DMS153 treated with DMSO at 0.1 percent for 48 hours (cell line): Measurements from ENCODE around the gene ECHS1.
A peak's percentile ranks its signal among the peaks of the same experiment; 100 is the strongest.
"Not testable (repeated sequence)": the region's sequence is repeated elsewhere in the genome, so short reads cannot be mapped to it uniquely, and the experiment has no call there.

Experiments
- DNase-seq: peaks from one replicate; lab custom pipeline; 2025; ENCODE audit not compliant: unreplicated experiment; lab: John Stamatoyannopoulos, UW

ECHS1 gene

DNA sequence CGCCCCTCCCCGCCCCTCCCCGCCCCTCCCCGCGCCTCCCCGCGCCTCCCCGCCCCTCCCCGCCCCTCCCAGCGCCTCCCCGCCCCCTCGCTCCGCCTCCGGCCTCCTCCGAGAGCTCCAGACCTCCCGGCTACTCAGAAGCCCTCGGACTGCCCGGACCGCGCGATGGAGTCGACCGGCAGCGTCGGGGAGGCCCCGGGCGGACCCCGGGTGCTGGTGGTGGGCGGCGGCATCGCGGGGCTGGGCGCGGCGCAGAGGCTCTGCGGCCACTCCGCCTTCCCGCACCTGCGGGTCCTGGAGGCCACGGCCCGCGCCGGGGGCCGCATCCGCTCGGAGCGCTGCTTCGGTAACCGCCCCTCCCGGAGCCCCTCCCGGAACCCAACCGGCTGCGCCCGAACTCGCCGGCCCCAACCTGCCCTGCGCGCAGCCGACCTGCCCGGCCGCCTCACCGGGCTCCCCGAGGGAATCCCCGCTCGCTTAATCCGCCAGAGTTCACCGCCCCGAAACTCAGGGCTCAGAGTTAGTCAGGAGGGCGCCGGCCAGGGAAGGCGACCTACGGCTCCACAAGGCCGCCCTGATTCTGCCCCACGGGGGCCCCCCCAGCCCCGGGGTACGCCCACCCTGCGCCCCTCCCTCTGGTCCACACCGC, 6.1 kb upstream of the ECHS1 start, which contains the start of gene PAOX:
Gene PAOX, plus strand, starts transcription at position 111 of the 649 bp plus-strand sequence. Its CDS starts 55 bp downstream, at position 166.
- peak; percentile 3 for DNase-seq

DNA sequence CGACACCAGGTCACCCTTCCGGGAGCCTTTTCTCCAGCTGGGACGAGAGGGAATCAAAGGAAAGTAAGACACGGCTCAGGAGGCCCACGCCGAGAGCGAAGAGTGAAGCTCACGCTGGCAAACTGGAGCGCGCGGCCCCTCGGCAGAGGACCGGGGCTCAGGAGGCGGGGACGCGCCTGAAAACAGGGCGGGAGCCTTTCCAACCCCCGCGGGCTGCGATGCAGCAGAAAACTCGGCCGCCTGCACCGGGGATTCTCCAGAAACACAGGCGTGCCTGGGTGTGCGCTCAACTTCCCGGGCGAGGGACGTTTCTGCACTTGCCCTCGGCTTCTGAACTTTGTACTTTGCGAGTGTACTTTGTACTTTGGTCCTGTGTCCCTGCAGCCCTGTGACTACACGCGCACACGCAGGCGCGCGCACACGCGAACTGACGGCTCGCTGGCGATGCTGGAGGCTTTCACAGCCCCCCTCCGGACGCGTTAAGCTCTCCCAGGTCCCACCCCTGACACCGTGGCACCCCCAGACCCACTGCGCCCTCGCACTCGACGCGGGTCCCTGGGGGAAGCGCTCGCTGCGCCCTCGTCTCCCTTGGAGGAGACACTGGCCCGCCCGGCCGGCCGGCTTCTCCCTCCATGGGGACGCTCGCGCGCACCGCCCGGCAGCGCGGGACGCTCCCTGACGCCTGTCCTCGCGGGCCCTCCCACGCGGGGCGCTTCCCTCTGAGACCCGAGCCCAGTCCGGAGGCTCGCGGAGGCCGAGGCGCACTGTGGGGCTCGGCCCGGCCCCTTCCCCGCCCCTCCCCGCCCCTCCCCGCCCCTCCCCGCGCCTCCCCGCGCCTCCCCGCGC, 5.3 kb upstream of the ECHS1 start:
- no peak for DNase-seq

GRCh38 chr10:133377818-133378250, 4.7 kb upstream of the ECHS1 start:
- no peak for DNase-seq

DNA sequence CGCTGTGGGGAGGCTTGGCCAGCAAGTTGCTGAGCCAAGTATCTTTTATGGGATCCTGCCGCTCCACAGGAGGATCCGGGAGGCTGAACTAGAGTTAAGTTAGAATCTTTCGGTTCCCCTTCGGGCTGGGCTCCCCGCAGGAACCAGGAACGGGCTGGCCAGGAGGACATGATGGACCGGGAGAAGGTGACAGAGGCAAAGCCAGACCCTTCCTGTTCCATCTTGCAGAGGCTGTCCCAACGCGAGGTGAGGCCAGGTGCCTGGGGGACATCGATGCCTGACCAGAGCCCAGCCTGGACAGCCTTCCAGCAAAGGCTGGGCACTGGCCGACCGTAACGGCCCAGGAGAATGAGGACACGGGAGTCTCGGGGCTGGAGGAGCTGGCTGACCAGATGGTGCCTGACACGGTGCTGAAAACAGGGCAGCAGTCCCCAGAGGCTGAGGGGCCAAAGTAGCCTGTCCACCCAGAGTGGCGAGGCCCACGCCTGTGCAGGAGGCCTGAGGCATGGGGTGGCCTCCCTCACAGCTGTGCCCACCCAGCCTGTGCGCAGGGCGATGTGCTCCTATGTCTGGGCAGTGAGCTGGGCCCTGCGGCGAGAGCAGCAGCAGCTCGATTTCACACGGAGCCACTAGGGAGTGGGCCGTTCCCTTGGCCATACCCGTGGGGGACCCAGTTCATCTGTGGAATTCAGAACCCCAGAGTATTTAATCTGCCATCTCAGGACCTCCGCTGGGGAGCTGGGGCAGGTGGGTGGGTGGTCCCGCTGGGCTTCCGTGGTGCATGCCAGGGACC, 4.1 kb upstream of the ECHS1 start:
- DNase-seq = no peak

- not testable (repeated sequence) for DNase-seq
Measured at GRCh38 chr10:133376183-133376582, 3.0 kb upstream of the ECHS1 start.

DNA sequence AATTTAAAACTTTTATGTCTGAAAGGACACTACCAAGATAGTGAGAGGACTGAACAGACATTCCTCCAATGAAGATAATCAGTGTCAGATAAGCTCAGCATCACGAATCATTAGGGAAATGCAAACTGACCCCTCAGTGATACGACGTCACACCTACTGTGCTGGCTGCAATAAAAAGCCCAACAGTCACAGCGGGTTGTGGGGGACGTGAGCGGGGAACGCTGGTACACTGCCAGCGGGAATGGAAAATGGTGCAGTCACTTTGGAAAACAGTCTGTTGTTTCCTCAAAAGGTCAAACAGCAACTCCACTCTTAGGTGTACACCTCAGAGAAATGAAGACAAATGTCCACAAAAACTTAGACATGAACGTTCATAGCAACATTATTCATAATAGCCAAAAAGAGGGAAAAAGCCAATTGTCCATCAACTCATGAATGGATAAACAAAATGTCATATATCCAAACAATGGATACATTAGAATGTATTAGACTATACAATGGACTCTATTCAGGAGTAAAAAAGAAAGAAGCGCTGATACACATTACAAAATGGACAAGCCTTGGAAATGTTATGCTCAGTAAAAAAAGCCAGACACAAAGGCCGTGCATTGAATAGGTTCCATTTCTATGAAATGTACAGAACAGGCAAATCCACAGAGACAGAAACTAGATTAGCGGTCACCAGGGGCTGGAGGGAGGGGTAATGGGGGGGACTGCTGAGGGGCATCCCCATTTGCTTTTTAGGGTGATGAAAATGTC, 2.4 kb upstream of the ECHS1 start:
- no peak for DNase-seq

GRCh38 chr10:133372507-133372906, 647 bp downstream of the ECHS1 start:
- no peak for DNase-seq

DNA sequence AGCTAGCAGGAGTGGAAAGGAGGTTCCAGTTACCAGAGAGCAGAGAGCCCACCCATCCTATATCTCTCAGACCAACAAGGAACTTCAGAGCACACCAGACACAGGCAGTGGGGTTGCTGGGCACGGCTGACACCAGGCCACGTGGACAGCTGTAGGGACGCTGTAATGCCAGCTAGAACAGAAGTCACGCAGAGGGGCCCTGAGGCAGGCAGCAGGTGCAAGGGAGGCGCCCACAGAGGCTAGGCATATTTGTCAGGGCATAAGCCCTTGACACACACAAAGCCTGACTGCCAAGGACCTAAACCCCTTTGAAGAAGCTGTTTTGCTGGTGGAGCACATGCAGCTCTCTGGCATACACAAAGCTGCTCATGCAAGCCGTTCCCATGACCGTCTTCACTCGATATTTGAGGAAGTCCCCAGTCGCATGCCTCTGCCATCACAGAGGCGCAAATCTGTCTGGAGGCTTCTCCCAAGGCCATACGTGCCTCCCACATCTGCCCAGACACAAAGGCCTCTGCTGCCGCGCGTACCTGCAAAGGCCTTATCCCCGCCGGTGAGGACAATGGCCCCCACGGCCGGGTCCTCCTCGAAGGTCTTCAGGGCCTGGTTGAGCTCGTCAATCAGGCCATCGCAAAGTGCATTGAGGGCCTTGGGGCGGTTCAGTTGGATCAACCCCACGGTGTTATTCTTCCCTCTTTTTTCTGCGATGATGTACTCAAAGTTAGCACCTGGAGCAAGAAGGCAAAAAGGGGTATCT, 2.9 kb downstream of the ECHS1 start:
- no peak for DNase-seq

DNA sequence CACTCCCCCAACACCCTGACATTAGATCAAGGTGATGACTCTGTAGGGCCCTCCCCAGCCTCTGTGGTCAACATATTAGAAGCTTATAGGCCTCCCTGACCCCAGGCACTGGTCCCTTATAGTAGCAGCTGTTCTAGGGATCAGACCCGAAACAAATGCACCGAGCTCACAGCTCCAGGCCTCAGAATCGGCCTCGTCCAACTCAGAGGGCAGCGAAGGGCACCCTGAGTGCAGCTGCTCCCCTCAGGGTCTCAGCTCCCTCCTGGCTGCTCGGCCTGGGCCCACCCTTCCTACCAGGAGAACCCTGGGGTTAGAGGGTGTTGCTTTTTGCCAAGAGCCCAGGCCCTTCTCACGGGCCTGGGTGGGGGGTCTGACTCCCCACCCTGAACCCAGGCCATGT, 5.0 kb downstream of the ECHS1 start:
- DNase-seq = no peak

- not testable (repeated sequence) for DNase-seq
Measured at GRCh38 chr10:133367461-133367860, 5.7 kb downstream of the ECHS1 start.

DNA sequence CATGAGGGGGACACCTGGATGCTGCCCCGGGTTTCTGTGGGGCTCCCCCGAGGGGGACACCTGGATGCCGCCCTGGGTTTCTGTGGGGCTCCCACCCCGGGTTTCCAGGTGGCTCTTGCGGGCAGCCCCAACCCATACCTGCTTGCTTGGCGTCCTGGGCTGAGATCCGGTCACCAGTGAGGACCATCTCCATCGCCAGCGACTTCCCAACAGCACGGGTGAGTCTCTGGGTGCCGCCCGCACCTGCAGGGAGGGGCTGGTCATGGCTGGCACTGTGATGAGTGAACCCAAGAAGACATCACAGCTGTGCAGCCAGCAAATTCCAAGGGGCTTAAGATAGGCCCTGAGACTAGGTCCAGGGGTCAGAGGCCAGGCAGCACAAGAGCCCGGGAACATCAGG, 6.4 kb downstream of the ECHS1 start:
- DNase-seq = no peak

GRCh38 chr10:133366130-133366478, 7.0 kb downstream of the ECHS1 start:
- no peak for DNase-seq

DNA sequence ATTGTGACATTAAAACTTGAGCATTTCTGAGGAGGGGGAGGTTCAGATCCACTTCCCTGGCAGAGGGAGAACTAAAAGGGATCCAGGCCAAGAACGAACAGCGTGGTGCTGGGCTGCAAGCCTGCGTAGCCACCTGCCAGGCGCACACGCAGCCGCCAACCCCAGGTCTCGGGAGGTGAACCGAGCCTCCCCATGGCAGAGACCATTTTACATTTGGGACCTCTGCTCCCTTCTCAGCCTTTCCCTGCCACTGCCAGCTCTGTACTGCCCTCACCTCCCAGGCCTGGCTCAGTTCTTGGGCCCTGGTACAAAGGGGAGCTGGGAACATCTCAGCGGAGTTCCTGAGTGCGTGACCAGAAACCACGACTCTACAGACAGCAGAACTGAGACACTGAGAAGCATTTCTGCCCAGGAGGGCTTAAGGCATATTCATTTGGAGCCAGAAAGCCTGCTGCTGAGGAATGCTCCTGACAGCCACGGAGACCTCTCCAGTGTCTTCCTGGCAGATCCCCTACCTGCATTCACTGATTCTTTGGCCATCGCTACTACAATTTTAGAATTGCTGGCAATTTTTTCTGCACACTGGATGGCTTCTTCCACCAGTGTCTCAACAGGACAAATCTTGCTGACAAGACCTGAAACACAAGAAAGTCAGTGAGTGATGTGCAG, 7.6 kb downstream of the ECHS1 start:
- DNase-seq = peak; percentile 59

GRCh38 chr10:133364645-133365431, 8.3 kb downstream of the ECHS1 start:
- DNase-seq = peak; percentile 84

DNA sequence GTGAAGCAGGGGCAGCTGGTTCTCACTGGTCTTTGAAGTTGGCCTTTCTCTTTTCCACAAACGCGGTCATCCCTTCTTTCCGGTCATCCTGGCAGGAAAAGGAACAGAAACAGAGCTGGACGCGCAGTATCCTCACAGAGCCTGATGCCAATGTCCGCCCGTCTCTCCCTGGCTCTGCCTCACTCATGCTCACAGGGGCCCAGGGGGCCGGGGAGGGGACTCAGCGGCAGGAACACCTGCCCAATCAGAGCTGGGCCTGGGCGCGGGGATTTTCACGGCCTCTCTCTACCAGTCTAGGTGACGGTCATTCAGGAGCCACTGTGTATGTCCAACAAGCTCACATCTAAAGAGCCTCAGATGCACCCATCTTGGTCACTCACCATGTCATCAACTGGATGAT, 10.3 kb downstream of the ECHS1 start:
- no peak for DNase-seq

GRCh38 chr10:133361773-133362441, 11.2 kb downstream of the ECHS1 start:
- DNase-seq = no peak

DNA sequence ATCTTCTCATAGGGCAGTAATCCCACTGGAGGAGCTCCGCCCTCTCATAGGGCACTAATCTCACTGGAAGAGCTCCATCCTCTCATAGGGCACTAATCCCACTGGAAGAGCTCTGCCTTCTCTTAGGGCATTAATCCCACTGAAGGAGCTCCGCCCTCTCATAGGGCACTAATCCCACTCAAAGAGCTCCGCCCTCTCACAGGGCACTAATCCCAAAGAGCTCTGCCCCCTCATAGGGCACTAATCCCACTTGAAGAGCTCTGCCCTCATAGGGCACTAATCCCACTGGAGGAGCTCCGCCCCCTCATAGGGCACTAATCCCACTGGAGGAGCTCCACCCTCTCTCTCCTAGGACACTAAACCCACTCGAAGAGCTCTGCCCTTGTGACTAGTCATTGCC, 11.9 kb downstream of the ECHS1 start:
- DNase-seq = no peak

GRCh38 chr10:133359972-133360610, 13.1 kb downstream of the ECHS1 start:
- no peak for DNase-seq
